GOT3 (cell line): ENCODE data around the gene SULT6B1.
"Not testable (repeated sequence)": the region's sequence is repeated elsewhere in the genome, so short reads cannot be mapped to it uniquely, and the experiment has no call there.

Experiments
- DNase-seq: peaks from one replicate; lab custom pipeline; 2025; ENCODE audit warnings: mixed read lengths; lab: John Stamatoyannopoulos, UW

The SULT6B1 gene, protein sequence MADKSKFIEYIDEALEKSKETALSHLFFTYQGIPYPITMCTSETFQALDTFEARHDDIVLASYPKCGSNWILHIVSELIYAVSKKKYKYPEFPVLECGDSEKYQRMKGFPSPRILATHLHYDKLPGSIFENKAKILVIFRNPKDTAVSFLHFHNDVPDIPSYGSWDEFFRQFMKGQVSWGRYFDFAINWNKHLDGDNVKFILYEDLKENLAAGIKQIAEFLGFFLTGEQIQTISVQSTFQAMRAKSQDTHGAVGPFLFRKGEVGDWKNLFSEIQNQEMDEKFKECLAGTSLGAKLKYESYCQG

DNA sequence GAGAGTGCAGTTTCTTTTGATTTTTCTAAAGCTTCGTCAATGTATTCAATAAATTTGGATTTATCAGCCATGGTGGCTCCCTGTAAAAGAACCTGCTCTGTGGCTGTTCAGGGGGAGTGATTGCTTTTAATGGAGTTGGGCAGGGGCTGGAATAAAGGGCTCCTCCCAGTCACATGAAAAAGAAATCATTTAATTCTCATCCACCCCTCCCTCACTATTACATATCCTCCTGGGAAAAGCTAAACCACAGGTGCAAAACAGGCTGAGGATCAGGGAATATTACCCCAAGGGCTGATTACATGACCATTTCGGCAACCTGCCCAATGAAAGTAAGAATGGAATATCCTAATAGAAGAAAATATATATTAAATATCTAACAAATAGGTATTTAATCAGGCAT is at the start of gene SULT6B1:
TSS of gene SULT6B1 (minus strand) at position 101 of the 400 bp plus-strand sequence. CDS start at position 71, 30 bp downstream.
- DNase-seq: no peak

DNA sequence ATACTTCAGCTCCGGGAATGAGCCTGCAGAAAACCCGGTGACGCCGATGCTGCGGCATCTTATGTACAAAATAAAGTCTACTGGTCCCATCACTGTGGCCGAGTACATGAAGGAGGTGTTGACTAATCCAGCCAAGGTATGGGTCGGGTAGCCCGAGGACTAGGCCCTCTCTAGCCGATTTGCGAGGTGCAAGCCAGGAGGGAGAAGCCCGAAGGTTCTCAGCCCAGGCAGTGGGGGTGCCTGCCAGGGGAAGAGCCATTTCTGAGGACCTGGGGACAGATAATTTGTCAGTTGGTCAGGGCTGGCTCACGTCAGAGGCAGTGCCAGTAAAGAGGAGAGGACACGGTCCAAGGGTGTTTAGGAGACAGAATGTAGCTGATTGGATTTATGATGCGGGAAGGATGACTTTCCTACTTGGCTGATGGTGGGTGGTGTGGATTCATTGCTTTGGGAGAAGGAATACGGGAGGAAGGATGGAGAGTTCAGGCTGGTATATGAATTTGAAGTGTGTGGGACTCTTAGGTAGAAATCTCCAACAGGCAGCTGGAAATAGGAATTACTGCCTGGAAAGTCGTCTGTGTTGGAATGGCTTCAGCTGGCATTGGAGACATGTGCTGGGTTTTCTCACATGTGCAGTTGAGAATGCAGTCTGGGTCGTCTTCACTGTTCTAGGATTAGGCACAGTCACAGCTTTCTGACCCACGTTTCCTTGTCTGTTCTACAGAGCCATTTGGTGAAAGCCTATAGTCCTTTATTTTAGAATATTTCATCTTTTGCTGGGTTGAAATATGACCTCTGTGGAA is 43.9 kb upstream of the SULT6B1 start:
- no peak for DNase-seq

DNA sequence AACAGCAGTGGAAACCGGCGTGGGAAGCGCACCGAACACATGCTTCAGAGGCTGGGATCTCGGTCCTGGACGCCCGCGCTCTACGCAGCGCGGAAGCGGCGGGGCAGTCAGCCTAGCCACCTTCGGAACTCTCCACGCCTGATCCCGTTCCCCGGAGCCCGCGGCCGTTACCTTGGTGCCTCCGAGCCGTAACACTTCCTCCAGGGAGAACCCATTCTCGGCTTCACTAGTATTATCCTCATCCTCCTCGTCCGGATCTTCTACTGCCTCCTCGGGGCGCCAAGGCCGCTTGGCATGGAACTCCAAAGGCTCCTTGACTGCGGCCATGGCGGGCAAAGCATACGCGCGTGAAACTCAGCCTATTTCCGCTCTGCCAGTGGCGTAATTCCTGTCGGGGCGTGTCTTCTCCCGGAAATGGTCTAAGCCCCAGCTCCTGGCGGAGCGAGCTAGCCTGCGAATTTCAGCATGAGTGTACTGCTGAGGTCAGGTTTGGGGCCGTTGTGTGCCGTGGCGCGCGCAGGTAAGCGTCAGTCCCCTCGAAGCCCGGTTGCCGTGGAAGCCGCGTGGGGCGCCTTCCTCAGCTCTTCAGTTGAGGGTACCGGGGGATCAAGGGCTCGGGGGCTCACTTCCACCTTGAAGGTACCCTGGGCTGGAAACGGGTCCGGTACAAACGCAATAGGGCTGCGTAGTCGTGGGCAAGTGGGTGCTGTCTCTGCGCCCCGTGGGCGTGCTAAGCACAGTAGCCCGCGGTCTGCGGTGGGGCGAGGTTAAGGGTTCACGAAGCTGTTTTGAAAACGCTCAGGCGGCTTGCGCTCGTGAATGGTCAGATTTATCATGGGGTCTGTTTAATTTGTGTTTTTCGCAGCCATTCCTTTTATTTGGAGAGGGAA is 43.0 kb upstream of the SULT6B1 start, which contains the start of the genes CEBPZ and NDUFAF7:
TSS of gene CEBPZ (minus strand) at position 356 of the 890 bp plus-strand sequence. CDS start at position 327, 29 bp downstream.
TSS of gene NDUFAF7 (plus strand) at position 418 of the 890 bp plus-strand sequence. CDS start at position 466, 48 bp downstream.
- peak; percentile 48 for DNase-seq

DNA sequence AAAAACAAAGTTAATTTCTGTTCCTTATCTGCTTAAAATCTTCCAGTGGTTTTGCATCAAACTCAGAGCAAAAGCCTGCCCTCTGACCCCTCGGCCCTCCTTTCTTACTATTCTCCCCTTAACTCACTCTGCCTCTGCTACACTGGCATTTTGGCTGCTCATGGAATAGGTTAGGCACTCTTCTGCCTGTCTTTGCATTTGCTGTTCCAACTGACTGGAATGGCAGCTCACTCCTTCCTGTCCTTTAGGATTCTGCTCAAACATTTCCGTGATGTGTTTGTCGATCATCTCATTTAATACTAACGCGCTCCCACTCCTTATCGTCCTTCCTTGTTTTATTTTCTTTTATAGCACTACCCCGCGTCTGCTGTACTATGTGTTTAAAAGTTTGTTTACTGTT is 42.1 kb upstream of the SULT6B1 start:
- DNase-seq: no peak

DNA sequence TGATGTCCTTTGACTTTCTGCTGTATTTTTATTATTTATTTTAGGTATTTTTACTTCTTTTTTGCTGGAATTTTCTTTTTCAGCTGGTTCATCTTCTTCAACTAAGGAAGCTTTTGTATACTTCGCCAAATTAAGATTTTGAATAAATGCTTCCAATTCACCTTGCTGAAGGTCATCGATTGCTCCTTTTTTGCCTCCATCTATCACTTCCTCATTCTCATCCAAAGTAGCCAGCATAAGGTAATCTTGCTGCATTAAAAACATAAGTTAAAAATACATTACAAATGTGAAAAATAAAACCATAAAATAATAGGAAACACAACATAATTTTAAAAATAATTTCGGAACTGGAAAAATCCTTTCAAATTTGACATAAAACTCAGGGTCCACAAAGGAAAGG is 40.3 kb upstream of the SULT6B1 start:
- DNase-seq: no peak

DNA sequence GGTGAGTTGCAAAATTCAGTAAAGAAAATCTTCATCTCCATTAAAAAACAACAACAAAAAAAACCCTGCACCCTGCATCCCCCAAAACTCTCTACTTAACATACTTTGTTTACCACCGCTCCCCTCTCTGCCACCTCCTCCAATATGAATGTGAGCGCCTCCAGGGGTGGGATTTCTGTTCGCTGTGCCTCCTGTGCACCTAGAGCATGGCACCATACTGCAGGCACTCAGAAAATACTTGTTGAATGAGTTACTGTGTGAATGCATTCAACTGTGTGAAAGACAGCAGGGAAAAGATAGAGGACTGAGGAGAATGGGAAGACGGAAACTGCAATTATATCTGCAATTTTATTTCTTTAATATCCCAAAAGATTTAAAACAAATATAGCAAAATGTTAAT is 38.4 kb upstream of the SULT6B1 start:
- no peak for DNase-seq

DNA sequence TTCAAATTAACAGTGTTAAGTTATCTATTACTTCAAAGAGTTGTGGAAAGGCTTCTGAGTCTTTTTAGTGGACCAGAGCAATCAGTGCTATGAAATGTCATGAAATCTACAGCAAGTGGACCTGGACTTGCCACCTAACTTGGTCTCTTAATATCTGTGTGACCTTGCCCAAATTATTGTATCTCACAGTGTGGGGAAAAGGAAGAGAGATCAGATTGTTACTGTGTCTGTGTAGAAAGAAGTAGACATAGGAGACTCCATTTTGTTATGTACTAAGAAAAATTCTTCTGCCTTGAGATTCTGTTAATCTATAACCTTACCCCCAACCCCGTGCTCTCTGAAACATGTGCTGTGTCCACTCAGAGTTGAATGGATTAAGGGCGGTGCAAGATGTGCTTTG is 36.7 kb upstream of the SULT6B1 start:
- DNase-seq: not testable (repeated sequence)

DNA sequence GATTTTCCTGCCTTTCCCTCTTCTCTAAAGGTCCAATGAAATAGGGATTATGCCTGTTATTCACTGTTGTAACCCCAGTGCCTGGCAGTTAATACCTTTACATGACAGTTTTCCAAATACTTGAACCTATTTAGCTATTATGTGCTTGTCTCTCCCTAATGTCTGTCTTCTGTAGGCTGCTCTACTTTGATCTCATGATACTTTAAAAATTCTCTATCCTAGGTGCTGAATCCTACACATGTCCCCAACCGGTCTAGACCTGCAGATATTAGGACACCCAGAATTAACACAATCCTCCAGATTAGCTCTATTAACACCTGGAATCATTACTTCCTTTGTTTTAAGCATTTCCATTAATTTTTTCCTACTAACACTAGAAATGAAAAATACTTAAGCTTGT is 35.6 kb upstream of the SULT6B1 start:
- no peak for DNase-seq

DNA sequence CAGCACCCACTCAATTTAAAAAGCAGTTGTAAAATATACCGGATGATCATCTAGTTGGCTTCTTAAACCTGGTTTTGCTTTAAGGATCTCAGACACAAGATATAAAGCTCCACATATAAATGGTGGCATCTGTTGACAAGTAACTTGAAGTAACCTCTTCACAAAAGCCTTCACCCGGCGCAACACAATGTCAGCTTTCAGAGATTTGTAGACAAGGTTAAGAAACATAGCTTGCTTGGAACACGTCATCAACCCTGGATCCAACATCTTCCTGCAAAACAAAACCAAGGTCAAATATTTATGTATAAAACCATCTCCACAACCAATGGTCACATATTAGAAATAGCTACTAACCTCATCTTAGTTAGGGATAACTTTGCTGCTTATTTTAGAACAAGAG is 34.7 kb upstream of the SULT6B1 start:
- no peak for DNase-seq

DNA sequence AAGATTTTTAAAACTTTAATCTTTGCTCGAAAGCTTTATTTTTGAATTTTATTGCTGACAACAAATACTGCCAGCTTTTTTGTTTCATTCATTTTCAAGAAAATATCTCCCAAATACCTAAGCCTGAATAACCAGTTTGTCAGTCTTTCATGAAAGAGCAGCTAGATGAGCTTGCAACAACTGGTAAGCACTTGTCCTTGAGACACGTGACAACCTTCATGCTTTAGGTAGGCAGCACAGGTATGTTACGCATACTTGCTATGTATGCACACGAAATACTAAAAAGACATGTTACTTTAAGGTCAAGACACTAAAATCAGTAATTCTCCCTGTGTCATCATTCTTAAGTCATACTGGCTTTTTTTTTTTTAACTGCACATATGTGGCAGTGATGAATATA is 30.6 kb upstream of the SULT6B1 start:
- DNase-seq: no peak

DNA sequence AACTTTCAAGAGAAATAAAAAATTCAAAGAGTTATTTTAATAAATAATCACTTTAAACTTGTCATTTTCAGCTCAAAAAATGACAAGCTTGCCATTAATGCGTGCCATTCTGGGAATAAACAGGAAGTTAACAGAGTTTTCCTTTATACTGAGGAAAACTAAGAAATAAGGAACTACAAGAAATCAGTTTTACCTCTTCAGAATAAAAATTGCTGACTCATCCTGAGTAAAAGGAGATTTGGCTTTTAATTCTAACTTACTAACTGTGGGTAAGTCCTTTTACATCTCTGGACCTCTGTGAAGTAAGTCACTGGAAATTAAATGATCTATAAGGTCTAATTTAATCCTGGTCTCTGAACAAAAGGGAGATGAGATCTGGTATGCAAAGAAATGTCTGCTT is 26.8 kb upstream of the SULT6B1 start:
- DNase-seq: no peak

DNA sequence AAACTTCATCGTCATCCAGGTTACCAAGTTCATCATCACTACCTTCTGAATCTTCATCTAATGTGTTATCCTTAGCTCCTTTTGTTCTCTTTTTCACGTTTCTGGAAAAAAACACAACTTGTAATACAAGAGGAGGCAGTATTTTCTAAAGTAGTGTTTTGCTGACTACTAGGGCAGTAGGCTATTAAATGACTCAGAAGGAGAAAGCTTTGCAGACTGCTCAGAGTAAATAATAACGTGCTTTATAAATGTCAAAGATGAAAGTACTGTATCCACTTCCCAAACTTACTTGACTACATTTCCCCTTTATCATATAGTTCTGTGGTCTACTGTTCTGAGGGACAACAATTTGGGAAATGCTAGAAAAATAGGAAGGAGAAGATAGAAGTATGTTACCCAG is 23.5 kb upstream of the SULT6B1 start:
- DNase-seq: no peak

DNA sequence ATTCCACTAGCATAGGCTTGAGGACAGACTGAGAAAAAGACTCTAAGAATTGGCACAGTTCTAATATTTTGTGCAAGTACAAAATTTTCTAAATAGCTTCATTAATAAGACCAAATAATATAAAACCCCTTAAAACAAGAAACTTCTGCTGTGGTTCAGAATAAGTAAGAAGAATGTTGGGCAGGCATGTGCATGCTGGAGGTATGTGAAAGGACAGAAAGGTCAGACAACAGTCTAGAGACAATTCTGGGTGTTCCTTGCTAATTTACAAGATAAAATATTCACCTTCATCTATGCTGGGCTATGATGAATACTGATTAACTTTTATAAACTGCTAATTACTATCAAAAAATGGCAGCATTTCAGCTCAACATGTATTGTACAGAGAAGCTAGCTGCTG is 22.7 kb upstream of the SULT6B1 start:
- no peak for DNase-seq

DNA sequence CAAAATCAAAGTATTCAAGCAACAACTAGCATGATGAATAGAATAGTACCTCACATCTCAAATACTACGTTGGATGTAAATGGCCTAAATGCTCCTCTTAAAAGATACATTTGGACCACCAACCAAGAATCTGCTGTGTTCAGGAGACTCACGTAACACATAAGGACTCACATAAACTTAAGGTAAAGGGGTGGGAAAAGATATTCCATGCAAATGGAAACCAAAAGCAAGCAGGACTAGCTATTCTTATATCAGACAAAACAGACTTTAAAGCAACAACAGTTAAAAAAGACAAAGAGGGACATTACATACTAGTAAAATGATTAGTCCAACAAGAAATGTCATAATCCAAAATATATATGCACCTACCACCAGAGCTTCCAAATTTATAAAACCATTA is 18.3 kb upstream of the SULT6B1 start:
- not testable (repeated sequence) for DNase-seq

DNA sequence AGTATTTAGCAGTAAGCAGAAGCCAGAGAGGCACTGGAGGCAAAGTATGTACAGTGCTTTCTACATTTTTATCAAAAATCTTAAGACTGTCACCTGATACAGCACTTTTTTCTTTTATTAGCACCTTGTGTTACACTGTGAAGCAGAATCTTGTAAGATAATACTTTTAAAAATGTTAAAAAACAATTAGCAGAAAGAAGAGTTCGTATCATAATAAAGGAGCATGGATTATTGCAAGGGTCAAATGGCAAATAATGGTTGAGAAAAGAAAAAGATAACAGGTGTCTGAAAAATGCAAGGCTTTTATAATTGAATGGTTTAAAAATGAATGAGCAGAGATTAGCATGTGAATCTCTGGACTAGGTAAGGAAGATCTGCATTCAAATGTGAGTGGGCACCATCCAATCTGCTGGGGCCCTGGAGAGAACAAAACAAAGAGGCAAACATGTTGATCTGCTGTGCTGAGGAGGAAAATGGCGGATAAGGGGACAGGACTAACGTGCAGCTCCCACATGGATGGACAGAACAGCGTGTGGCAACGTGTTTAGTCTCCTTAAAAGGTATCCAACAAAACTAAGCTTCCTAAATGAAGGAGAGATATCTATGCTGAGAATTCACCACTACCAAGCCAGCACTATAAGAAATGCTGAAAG is 17.3 kb upstream of the SULT6B1 start:
- DNase-seq: no peak

DNA sequence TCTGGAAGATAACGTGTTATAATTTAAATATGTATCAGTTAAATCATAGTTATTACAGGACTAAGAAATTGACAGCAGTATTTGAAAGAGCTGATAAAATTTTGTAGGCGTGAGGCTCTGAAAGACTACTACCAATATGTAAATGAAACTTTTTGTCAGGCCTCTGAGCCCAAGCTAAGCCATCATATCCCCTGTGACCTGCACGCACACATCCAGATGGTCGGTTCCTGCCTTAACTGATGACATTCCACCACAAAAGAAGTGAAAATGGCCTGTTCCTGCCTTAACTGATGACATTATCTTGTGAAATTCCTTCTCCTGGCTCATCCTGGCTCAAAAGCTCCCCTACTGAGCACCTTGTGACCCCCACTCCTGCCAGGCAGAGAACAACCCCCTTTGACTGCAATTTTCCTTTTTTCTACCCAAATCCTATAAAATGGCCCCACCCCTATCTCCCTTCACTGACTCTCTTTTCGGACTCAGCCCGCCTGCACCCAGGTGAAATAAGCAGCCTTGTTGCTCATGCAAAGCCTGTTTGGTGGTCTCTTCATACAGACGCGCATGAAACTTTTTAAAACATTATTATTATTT is 16.7 kb upstream of the SULT6B1 start:
- DNase-seq: not testable (repeated sequence)

DNA sequence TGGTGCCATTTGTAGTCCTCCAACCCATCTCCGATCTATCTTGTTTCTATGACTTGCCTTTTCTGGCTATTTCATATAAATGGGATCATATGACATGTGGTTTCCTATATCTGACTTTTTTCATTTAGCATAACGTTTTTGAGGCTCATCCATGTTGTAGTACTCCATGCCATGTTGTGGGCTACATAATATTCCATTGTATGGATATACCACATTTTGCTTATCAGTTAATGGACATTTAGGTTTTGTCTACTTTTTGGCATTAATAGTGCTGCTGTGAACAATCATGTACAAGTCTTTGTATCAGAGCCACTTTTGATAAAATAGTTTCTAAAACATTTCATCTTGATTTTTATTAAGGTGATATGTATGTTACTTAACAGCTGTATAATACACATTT is 15.2 kb upstream of the SULT6B1 start:
- no peak for DNase-seq

DNA sequence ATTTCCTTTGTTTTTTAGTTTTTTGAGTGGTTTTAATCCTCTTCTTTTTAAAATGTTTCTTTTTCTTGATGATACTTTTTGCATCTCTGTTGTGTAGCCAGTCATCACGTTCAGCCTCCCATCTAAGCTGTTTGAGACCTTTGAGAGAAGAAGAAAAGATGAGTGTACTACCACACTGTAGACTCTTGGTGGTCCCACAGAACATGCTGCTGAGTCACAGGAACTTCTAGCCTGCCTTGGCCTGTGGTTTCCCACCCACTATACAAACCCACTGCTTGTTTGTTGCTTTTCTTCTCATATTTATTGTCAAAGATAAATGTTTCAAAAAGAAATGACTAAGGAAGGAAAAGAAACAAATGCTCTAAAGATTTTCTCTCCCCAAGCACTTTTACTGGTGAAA is 13.3 kb upstream of the SULT6B1 start:
- no peak for DNase-seq

DNA sequence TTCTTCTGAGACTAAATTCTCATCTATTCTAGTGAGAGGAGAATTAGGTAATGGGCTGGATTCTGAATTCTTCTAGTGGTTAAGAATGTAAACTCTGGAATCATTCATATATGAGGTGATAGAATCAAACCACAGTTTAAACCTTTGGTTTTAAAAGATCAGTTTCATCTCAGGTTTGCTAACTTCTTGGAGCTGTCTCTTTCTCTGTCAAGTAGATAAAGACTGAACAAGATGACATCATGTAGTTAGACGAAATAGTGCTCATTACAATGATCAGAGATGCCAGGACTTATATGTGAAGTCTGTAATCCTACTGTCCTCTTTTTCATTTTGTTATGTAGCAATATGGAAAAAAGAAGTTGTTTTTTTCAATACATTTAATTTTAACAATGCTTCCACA is 12.7 kb upstream of the SULT6B1 start:
- DNase-seq: no peak

DNA sequence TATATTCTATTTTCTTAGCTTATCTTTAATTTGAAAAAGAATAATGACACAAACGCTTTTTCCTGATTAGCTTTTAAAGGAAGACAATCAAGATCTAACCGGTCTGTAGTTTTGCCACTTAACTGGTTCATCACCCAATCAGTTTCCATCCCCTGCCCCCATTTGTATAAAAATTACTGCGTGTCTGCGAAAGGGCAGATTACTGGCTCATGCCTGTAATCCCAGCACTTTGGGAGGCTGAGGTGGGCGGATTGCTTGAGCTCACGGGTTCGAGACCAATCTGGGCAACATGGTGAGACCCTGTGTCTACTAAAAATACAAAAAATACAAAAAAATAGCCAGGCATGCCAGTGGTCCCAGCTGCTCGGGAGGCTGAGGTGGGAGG is 10.2 kb upstream of the SULT6B1 start:
- no peak for DNase-seq
